HG03039 (cell line): ENCODE results near the gene SIPA1L3.
A peak's percentile ranks its signal among the peaks of the same experiment; 100 is the strongest.

Experiments
- ATAC-seq: cut with Tn5 transposase; IDR thresholded peaks from one replicate; pipeline ENCODE4 v1.9.1; 2021; ENCODE audit warnings: mild to moderate bottlenecking, moderate library complexity; ENCODE audit not compliant: unreplicated experiment

Gene SIPA1L3

DNA sequence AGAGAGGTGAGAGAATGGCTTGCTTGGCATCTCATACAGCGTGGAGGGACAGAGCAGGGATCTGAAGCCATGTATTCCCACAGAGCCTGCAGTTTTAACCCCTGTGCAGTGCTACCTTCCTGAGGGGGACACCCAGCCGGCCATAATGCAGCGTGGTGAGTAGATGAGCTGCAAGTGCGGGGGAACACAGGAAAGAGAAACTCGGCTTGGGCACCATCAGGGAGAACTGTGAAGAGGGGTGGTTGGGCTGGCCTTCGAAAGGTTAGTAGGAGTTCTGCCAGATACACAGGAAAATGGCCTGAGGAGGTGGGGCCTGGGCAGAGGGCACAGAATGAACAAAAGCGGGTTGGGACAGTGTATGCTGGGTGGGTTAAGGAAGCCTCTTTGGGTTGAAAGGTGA, 88.3 kb downstream of the SIPA1L3 start:
- ATAC-seq = no peak

DNA sequence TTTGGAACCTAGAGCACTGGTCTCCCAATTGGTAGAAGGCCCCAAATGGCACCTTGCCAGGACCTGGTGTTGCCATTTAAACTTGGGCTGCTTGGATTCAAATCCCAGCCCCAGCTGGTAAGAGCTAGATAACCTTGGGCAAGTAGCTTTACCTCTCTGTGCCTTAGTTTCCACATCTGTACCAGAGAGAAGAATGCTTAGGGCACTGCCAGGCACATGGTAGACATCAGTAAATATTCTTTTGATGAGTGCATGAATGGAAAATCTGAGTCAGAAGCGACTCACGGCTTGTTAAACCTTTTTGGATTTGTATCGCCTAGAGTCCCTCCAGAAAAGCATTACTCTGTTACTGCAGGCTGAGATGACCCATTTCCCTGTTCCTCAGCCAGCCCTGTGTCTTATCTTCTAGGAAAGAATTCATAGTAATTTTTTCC, 90.9 kb downstream of the SIPA1L3 start:
- ATAC-seq = no peak

- ATAC-seq = no peak
Observed at GRCh38 chr19:37998801-37999308, 91.8 kb downstream of the SIPA1L3 start.

- no peak for ATAC-seq
Observed at GRCh38 chr19:37999309-38000213, 92.6 kb downstream of the SIPA1L3 start.

GRCh38 chr19:38001158-38001781, 94.3 kb downstream of the SIPA1L3 start:
- ATAC-seq = no peak

GRCh38 chr19:38003438-38004185, 96.6 kb downstream of the SIPA1L3 start:
- ATAC-seq = no peak

- ATAC-seq = no peak
Observed at GRCh38 chr19:38004186-38004520, 97.1 kb downstream of the SIPA1L3 start.

GRCh38 chr19:38004521-38005223, 97.7 kb downstream of the SIPA1L3 start:
- peak; percentile 80 for ATAC-seq

DNA sequence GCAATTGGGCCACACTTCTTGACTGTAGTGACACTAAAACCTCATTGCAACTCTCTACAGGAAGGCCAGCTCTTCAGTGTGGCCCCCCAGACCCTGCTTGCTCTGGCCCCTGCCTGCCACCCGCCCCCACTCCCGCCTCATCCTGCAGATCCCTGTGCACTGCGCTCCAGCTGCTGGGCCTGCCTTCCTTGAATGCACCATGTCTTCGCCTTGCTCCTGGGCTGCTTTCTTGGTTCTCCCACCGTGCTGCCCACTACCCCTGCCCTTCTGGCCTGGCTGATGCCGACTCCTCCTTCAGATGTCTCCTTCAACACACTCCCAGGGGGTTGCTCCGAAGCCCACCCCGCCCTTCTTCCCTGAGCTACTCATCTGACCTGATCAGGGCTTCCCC, 98.2 kb downstream of the SIPA1L3 start:
- no peak for ATAC-seq

- ATAC-seq = no peak
Observed at GRCh38 chr19:38006361-38007045, 99.5 kb downstream of the SIPA1L3 start.

GRCh38 chr19:38009650-38010242, 102.7 kb downstream of the SIPA1L3 start:
- no peak for ATAC-seq

DNA sequence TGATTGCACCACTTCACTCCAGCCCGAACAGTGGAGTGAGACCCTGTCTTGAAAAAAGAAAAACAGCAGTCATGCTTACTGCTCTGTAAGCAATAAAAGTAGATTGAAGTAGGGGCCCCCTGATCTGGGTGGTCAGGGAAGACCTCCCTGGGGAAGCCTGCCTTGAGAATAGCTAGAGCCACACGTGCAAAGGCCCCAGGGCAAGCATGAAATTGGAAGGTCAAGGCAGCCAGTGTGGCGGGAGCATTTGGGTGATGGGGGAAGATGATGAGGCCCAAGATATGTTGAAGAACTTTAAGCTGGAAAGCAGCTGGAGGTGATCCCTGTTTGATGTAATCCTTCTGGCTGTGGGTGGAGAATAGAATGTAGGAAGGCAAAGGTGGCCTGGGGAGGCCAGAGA, 104.4 kb downstream of the SIPA1L3 start:
- ATAC-seq = no peak

- ATAC-seq = no peak
Observed at GRCh38 chr19:38012290-38012689, 105.3 kb downstream of the SIPA1L3 start.

- ATAC-seq = no peak
Observed at GRCh38 chr19:38012944-38013343, 105.9 kb downstream of the SIPA1L3 start.

GRCh38 chr19:38013913-38014580, 107.0 kb downstream of the SIPA1L3 start:
- no peak for ATAC-seq

- ATAC-seq = no peak
Observed at GRCh38 chr19:38015216-38015615, 108.2 kb downstream of the SIPA1L3 start.

DNA sequence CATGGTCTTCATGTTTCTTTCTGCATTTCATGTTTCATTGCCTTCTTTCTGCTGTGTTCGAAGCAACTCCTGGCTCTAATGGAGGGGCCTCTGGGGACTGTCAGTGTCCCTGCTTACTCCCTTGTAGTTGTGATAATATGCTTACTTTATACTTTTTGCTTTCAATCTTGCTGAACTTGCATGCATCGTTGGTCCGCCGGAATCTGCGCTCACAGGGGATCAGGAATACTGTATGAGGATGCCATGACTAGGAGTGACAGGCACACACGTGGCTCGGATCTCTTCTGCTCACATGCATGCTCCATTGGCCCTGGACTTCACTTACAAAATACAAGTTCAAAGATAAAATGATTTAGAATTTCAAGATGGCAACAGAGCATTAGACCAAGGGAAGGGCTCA, 108.8 kb downstream of the SIPA1L3 start:
- ATAC-seq = no peak

- ATAC-seq = no peak
Observed at GRCh38 chr19:38017401-38018151, 110.6 kb downstream of the SIPA1L3 start.
